Smooth muscle cell (in vitro differentiated cells): Measurements from ENCODE around the gene ARHGAP19. TPM values are rescaled to one million over a fixed set of nuclear protein-coding genes. Genes with fewer than 3 reads are reported as not detected.

ENCODE experiments used
- DNase-seq: peaks from one replicate; lab custom pipeline; 2025; ENCODE audit not compliant: unreplicated experiment; lab: John Stamatoyannopoulos, UW
- H2AFZ ChIP-seq: fragments of 200-600 bp; sonication (generic); 2 replicates; pipeline ENCODE4 v1.6.0; 2016; ENCODE audit warnings: antibody characterized with exemption, low read depth, mild to moderate bottlenecking
- H3F3A ChIP-seq: fragments of 200-600 bp; sonication (generic); 2 replicates; pipeline ENCODE4 v1.6.0; 2017; ENCODE audit warnings: antibody characterized with exemption, low read depth
- H3K27ac ChIP-seq: fragments of 200-600 bp; sonication (generic); 2 replicates; pipeline ENCODE4 v1.5.1; 2016; ENCODE audit warnings: low read depth, mild to moderate bottlenecking
- H3K27me3 ChIP-seq: fragments of 200-600 bp; sonication (generic); 2 replicates; pipeline ENCODE4 v1.6.1; 2016; ENCODE audit warnings: low read depth, mild to moderate bottlenecking
- H3K36me3 ChIP-seq: fragments of 200-600 bp; sonication (generic); 2 replicates; pipeline ENCODE4 v1.5.1; 2016; ENCODE audit warnings: low read depth
- H3K4me1 ChIP-seq: fragments of 200-600 bp; sonication (generic); 2 replicates; pipeline ENCODE4 v1.5.1; 2016; ENCODE audit warnings: low read depth
- H3K4me2 ChIP-seq: fragments of 200-600 bp; sonication (generic); 2 replicates; pipeline ENCODE4 v1.6.0; 2016; ENCODE audit warnings: mild to moderate bottlenecking
- H3K4me3 ChIP-seq: fragments of 200-600 bp; sonication (generic); 2 replicates; pipeline ENCODE4 v1.5.1; 2016; ENCODE audit warnings: mild to moderate bottlenecking
- H3K79me2 ChIP-seq: fragments of 200-600 bp; sonication (generic); 2 replicates; pipeline ENCODE4 v1.6.0; 2016; ENCODE audit warnings: low read depth, mild to moderate bottlenecking
- H3K9ac ChIP-seq: fragments of 200-600 bp; sonication (generic); 2 replicates; pipeline ENCODE4 v1.6.0; 2016; ENCODE audit warnings: low read depth
- H3K9me3 ChIP-seq: fragments of 200-600 bp; sonication (generic); replicated peaks from 2 replicates; pipeline ENCODE4 v1.5.1; 2016; ENCODE audit warnings: low read depth
- H4K20me1 ChIP-seq: fragments of 200-600 bp; sonication (generic); 2 replicates; pipeline ENCODE4 v1.6.0; 2016; ENCODE audit warnings: low read depth
- CTCF ChIP-seq: fragments of 200-600 bp; sonication (generic); IDR thresholded peaks from 2 replicates; pipeline ENCODE4 v1.5.1; 2017; ENCODE audit warnings: borderline replicate concordance, mild to moderate bottlenecking, antibody characterized with exemption; ENCODE audit not compliant: insufficient read depth, poor library complexity, severe bottlenecking
- WGBS: methylation state at CpG from one replicate; pipeline ENCODE4 v1.1.7; 2016; ENCODE audit warnings: low lambda C conversion rate; 5-methylcytosine and 5-hydroxymethylcytosine counted together
- polyA plus RNA-seq: library from polyadenylated mRNA; unstranded; fragments of >200 nt; fragmentation: Nextera tagmentation; extraction: Ambion mirVana; gene quantifications from 2 replicates; pipeline ENCODE4 v1.2.1, GENCODE V29; 2016
- total RNA-seq: library from RNA; depleted of rRNA; stranded (reverse); fragments of >200 nt; gene quantifications from 2 replicates; pipeline ENCODE4 v1.2.3, GENCODE V29; 2014

The ARHGAP19 gene
- total and polyA plus RNA-seq, 2 experiments from 2014 or later: 3.5 to 20.5 TPM

GRCh38 chr10:97256356-97256755 is 36.1 kb downstream of the ARHGAP19 start:
- H3K9ac ChIP-seq: no peak overlapping the region
- H2AFZ ChIP-seq: no peak overlapping the region
- no peak overlapping the region for H3K4me3 ChIP-seq
- no peak overlapping the region for H3K27ac ChIP-seq
- TF ChIP-seq CTCF: no peak
- H3K79me2 ChIP-seq: no peaks in the 10 kb centered on the region
- H3K27me3 ChIP-seq: no peaks in the 10 kb centered on the region
- no peak overlapping the region for H3K4me2 ChIP-seq
- no peaks in the 10 kb centered on the region for H4K20me1 ChIP-seq
- no peaks in the 10 kb centered on the region for H3K9me3 ChIP-seq
- H3F3A ChIP-seq: no peaks in the 10 kb centered on the region
- WGBS: 92% methylated on average over 1 of the region's 1 CpG
- H3K36me3 ChIP-seq: no peaks in the 10 kb centered on the region
- no peaks in the 10 kb centered on the region for H3K4me1 ChIP-seq
- DNase-seq: no peak

- no peaks in the 10 kb centered on the region for H3K79me2 ChIP-seq
- WGBS: 92% methylated on average over 5 of the region's 5 CpGs
- no peak overlapping the region for H2AFZ ChIP-seq
- no peaks in the 10 kb centered on the region for H4K20me1 ChIP-seq
- H3K9ac ChIP-seq: no peak overlapping the region
- no peak for DNase-seq
- no peaks in the 10 kb centered on the region for H3K36me3 ChIP-seq
- TF ChIP-seq CTCF: no peak
- H3K4me2 ChIP-seq: no peak overlapping the region
- no peaks in the 10 kb centered on the region for H3K4me1 ChIP-seq
- no peak overlapping the region for H3K4me3 ChIP-seq
- no peaks in the 10 kb centered on the region for H3K9me3 ChIP-seq
- H3F3A ChIP-seq: no peaks in the 10 kb centered on the region
- no peak overlapping the region for H3K27ac ChIP-seq
- H3K27me3 ChIP-seq: no peaks in the 10 kb centered on the region
These were observed 36.7 kb downstream of the ARHGAP19 start for GRCh38 chr10:97255512-97256293.

- Histone ChIP-seq H3K9ac (no peak overlapping the region), H3K4me1 (no peaks in the 10 kb centered on the region), H3K27me3 (no peaks in the 10 kb centered on the region), H3K4me2 (no peak overlapping the region), H4K20me1 (no peaks in the 10 kb centered on the region), H3K79me2 (no peaks in the 10 kb centered on the region), H3F3A (no peaks in the 10 kb centered on the region), H3K36me3 (no peaks in the 10 kb centered on the region), H3K9me3 (no peaks in the 10 kb centered on the region), H2AFZ (no peak overlapping the region), H3K27ac (no peak overlapping the region), H3K4me3 (no peak overlapping the region)
- WGBS: 100% methylated on average over 3 of the region's 3 CpGs
- no peak for DNase-seq
- TF ChIP-seq CTCF: no peak
These were observed 37.7 kb downstream of the ARHGAP19 start for GRCh38 chr10:97254694-97255093.

- H3K4me1 ChIP-seq: no peaks in the 10 kb centered on the region
- H3K4me2 ChIP-seq: no peak overlapping the region
- no peak overlapping the region for H3K27ac ChIP-seq
- no peaks in the 10 kb centered on the region for H4K20me1 ChIP-seq
- TF ChIP-seq CTCF: no peak
- H3K27me3 ChIP-seq: no peaks in the 10 kb centered on the region
- H3K9me3 ChIP-seq: no peaks in the 10 kb centered on the region
- 95% methylated on average over 1 of the region's 1 CpG for WGBS
- DNase-seq: no peak
- H3K9ac ChIP-seq: no peak overlapping the region
- H3K36me3 ChIP-seq: no peaks in the 10 kb centered on the region
- H3K4me3 ChIP-seq: no peak overlapping the region
- H3F3A ChIP-seq: no peaks in the 10 kb centered on the region
- H3K79me2 ChIP-seq: no peaks in the 10 kb centered on the region
- no peak overlapping the region for H2AFZ ChIP-seq
These were observed 41.5 kb downstream of the ARHGAP19 start for GRCh38 chr10:97250952-97251351.
